Ureter (tissue), 1 donor: ENCODE results near the gene CCDC90B. TPM values are rescaled to one million over a fixed set of nuclear protein-coding genes. Genes with fewer than 3 reads are reported as not detected.
"Not testable (repeated sequence)": the region's sequence is repeated elsewhere in the genome, so short reads cannot be mapped to it uniquely, and the experiment has no call there.

ENCODE experiments used
- DNase-seq: peaks from one replicate; pipeline ENCODE4 v3.0.0-alpha.2; 2020; ENCODE audit warnings: low spot score
- total RNA-seq: library from RNA; stranded (reverse); gene quantifications from one replicate; pipeline ENCODE4 v1.2.4, GENCODE V29; 2023
- donor health status: DM: yes; HTN: yes; CAD: no.

Gene CCDC90B
- total RNA-seq, 1 donor from 2014 or later, result 41.1 TPM

GRCh38 chr11:83287631-83288030 lies 1.5 kb upstream of the CCDC90B start:
- DNase-seq, result no peak

GRCh38 chr11:83285151-83285770 lies 906 bp downstream of the CCDC90B start:
- no peak for DNase-seq

GRCh38 chr11:83284501-83285150 lies 1.5 kb downstream of the CCDC90B start:
- DNase-seq, result no peak

GRCh38 chr11:83282084-83282716 lies 4.0 kb downstream of the CCDC90B start:
- DNase-seq, result no peak

- no peak for DNase-seq
Observed at GRCh38 chr11:83280256-83280655, 5.9 kb downstream of the CCDC90B start.

- DNase-seq, result no peak
Observed at GRCh38 chr11:83278351-83278750, 7.8 kb downstream of the CCDC90B start.

- no peak for DNase-seq
Observed at GRCh38 chr11:83275888-83276641, 10.1 kb downstream of the CCDC90B start.

- DNase-seq, result no peak
Observed at GRCh38 chr11:83272627-83273026, 13.5 kb downstream of the CCDC90B start.

- DNase-seq, result not testable (repeated sequence)
Observed at GRCh38 chr11:83271734-83272133, 14.4 kb downstream of the CCDC90B start.

GRCh38 chr11:83269080-83269479 lies 17.1 kb downstream of the CCDC90B start:
- not testable (repeated sequence) for DNase-seq

- no peak for DNase-seq
Observed at GRCh38 chr11:83265331-83265730, 20.8 kb downstream of the CCDC90B start.

GRCh38 chr11:83259559-83259958 lies 26.6 kb downstream of the CCDC90B start:
- DNase-seq, result no peak

GRCh38 chr11:83257761-83258168 lies 28.4 kb downstream of the CCDC90B start:
- DNase-seq, result no peak

GRCh38 chr11:83256602-83257340 lies 29.4 kb downstream of the CCDC90B start:
- no peak for DNase-seq

GRCh38 chr11:83255366-83255765 lies 30.8 kb downstream of the CCDC90B start:
- no peak for DNase-seq

- no peak for DNase-seq
Observed at GRCh38 chr11:83252941-83253340, 33.2 kb downstream of the CCDC90B start.

- no peak for DNase-seq
Observed at GRCh38 chr11:83252266-83252665, 33.9 kb downstream of the CCDC90B start.

- DNase-seq, result no peak
Observed at GRCh38 chr11:83249972-83250593, 36.1 kb downstream of the CCDC90B start.

GRCh38 chr11:83249445-83249844 lies 36.7 kb downstream of the CCDC90B start:
- no peak for DNase-seq

GRCh38 chr11:83241291-83241946 lies 44.7 kb downstream of the CCDC90B start:
- DNase-seq, result peak; percentile 46

GRCh38 chr11:83238111-83238510 lies 48.1 kb downstream of the CCDC90B start:
- no peak for DNase-seq
